H1 (cell line): ENCODE measurements around the gene FAM234A. TPM values are rescaled to one million over a fixed set of nuclear protein-coding genes. Genes with fewer than 3 reads are reported as not detected.

Experiments used
- CTCF ChIA-PET: fragments of 300-600 bp; sonication (Branson Sonifier 250); formaldehyde crosslinking; loops from one replicate; lab custom pipeline; 2021; ENCODE audit not compliant: partially characterized antibody; lab: Charles Lee
- POLR2A ChIA-PET: fragments of 300-600 bp; sonication (Branson Sonifier 250); formaldehyde crosslinking; loops from one replicate; lab custom pipeline; 2021; ENCODE audit warnings: inconsistent platforms; ENCODE audit not compliant: partially characterized antibody; lab: Charles Lee
- DNase-seq, 2 experiments: peaks; one replicate each; pipeline versions ENCODE4 v3.0.0 to v3.0.0-alpha.2; 2010 to 2022; ENCODE audit warnings: low spot score in 2 of 2, low read depth in 1 of 2, mixed read lengths in 1 of 2
- FAIRE-seq: peaks from 2 replicates; lab custom pipeline; 2011; peaks lifted over from hg19 to GRCh38; lab: Jason Lieb, UNC
- H2AFZ ChIP-seq: 2 replicates; pipeline ENCODE4 v1.8.1; 2012; ENCODE audit warnings: low read length, inconsistent platforms
- H2AK5ac ChIP-seq: 2 replicates; pipeline ENCODE4 v1.6.1; 2013; ENCODE audit warnings: low read depth, low read length
- H2BK120ac ChIP-seq: replicated peaks from 2 replicates; pipeline ENCODE3; 2013; ENCODE audit warnings: low read depth, low read length, inconsistent platforms
- H2BK12ac ChIP-seq: 2 replicates; pipeline ENCODE4 v1.6.1; 2013; ENCODE audit warnings: low read depth, low read length
- H2BK15ac ChIP-seq: 2 replicates; pipeline ENCODE4 v1.6.1; 2013; ENCODE audit warnings: low read length
- H2BK20ac ChIP-seq: 2 replicates; pipeline ENCODE4 v1.6.1; 2013; ENCODE audit warnings: low read length
- H2BK5ac ChIP-seq: 2 replicates; pipeline ENCODE4 v1.6.1; 2013; ENCODE audit warnings: low read depth, low read length
- H3K14ac ChIP-seq: 2 replicates; pipeline ENCODE4 v1.6.1; 2013; ENCODE audit warnings: inconsistent platforms; ENCODE audit not compliant: insufficient read length
- H3K18ac ChIP-seq: 2 replicates; pipeline ENCODE4 v1.6.1; 2013; ENCODE audit warnings: low read length; ENCODE audit errors: extremely low read depth
- H3K23ac ChIP-seq: 2 replicates; pipeline ENCODE4 v1.6.1; 2013; ENCODE audit warnings: inconsistent platforms; ENCODE audit not compliant: insufficient read length
- H3K23me2 ChIP-seq: 2 replicates; pipeline ENCODE4 v1.6.1; 2013; ENCODE audit warnings: low read depth, low read length
- H3K27ac ChIP-seq: 2 replicates; pipeline ENCODE4 v1.6.1; 2011; ENCODE audit warnings: low read depth, low read length, inconsistent platforms
- H3K27me3 ChIP-seq, 4 experiments: replicated peaks in 1 of 4; 1 replicate in 1 of 4; 2 replicates in 3 of 4; pipeline versions ENCODE4 v1.6.1 to v1.8.1; 2011 to 2013; ENCODE audit warnings: low read length in 3 of 4, mild to moderate bottlenecking in 3 of 4, inconsistent platforms in 2 of 4, mixed read lengths in 2 of 4, moderate library complexity in 1 of 4; ENCODE audit not compliant: control insufficient read depth in 3 of 4, insufficient read depth in 3 of 4; ENCODE audit errors: extremely low read depth in 1 of 4
- H3K36me3 ChIP-seq, 4 experiments: 2 replicates each; pipeline versions ENCODE4 v1.6.1 to v1.8.1; 2011 to 2013; ENCODE audit warnings: mild to moderate bottlenecking in 4 of 4, low read length in 3 of 4, moderate library complexity in 2 of 4, control low read depth in 1 of 4, inconsistent platforms in 1 of 4; ENCODE audit not compliant: insufficient read depth in 4 of 4, control insufficient read depth in 2 of 4
- H3K4ac ChIP-seq: replicated peaks from 2 replicates; pipeline ENCODE3; 2013; ENCODE audit warnings: low read length, low read depth, mixed read lengths, inconsistent platforms; ENCODE audit not compliant: insufficient read length
- H3K4me1 ChIP-seq, 4 experiments: replicated peaks in 1 of 4; 1 replicate in 1 of 4; 2 replicates in 3 of 4; pipeline versions ENCODE4 v1.6.1 to v1.8.1; 2011 to 2013; ENCODE audit warnings: low read length in 3 of 4, inconsistent platforms in 2 of 4, mixed read lengths in 1 of 4; ENCODE audit not compliant: insufficient read depth in 4 of 4, control insufficient read depth in 3 of 4
- H3K4me2 ChIP-seq, 2 experiments: 2 replicates each; pipeline versions ENCODE4 v1.6.1 to v1.8.1; 2011 to 2013; ENCODE audit warnings: low read depth in 2 of 2, low read length in 2 of 2, control low read depth in 1 of 2, inconsistent platforms in 1 of 2, mild to moderate bottlenecking in 1 of 2; ENCODE audit not compliant: insufficient read depth in 1 of 2
- H3K4me3 ChIP-seq, 4 experiments: fragments of 200-600, 300-600 bp in 1 of 4; sonication (generic), shearing (Covaris generic), sonication (Bioruptor Twin) in 1 of 4; 2 replicates each; pipeline versions ENCODE4 v1.5.1 to v1.8.1; 2011 to 2016; ENCODE audit warnings: low read length in 4 of 4, low read depth in 3 of 4, control low read depth in 2 of 4, inconsistent platforms in 2 of 4, mild to moderate bottlenecking in 2 of 4, mixed read lengths in 1 of 4, moderate library complexity in 1 of 4; ENCODE audit not compliant: insufficient read depth in 2 of 4; ENCODE audit errors: extremely low read depth in 1 of 4
- H3K56ac ChIP-seq: replicated peaks from 2 replicates; pipeline ENCODE3; 2013; ENCODE audit warnings: low read depth, mild to moderate bottlenecking, mixed read lengths, low read length, inconsistent platforms; ENCODE audit not compliant: insufficient read length
- H3K79me1 ChIP-seq: 2 replicates; pipeline ENCODE4 v1.6.1; 2013; ENCODE audit warnings: low read depth, low read length, control low read depth
- H3K79me2 ChIP-seq, 2 experiments: 2 replicates each; pipeline versions ENCODE4 v1.6.1 to v1.8.1; 2012 to 2013; ENCODE audit warnings: low read length in 2 of 2, mild to moderate bottlenecking in 2 of 2, inconsistent platforms in 1 of 2; ENCODE audit not compliant: insufficient read depth in 2 of 2, control insufficient read depth in 1 of 2
- H3K9ac ChIP-seq, 4 experiments: replicated peaks in 1 of 4; 1 replicate in 1 of 4; 2 replicates in 3 of 4; pipeline versions ENCODE4 v1.6.1 to v1.8.1; 2011 to 2013; ENCODE audit warnings: low read depth in 3 of 4, low read length in 3 of 4, control low read depth in 2 of 4, mild to moderate bottlenecking in 2 of 4, moderate library complexity in 2 of 4, inconsistent platforms in 1 of 4; ENCODE audit errors: extremely low read depth in 1 of 4
- H3K9me3 ChIP-seq, 2 experiments: 2 replicates each; pipeline versions ENCODE4 v1.6.1 to v1.8.1; 2012 to 2013; ENCODE audit warnings: mild to moderate bottlenecking in 2 of 2, moderate library complexity in 2 of 2, control low read depth in 1 of 2, inconsistent platforms in 1 of 2, low read depth in 1 of 2, low read length in 1 of 2, mixed read lengths in 1 of 2; ENCODE audit not compliant: insufficient read depth in 2 of 2
- H4K20me1 ChIP-seq, 2 experiments: replicated peaks in 1 of 2; 2 replicates each; pipeline versions ENCODE3 to v1.8.1; 2011 to 2013; ENCODE audit warnings: inconsistent platforms in 2 of 2, low read length in 2 of 2, mild to moderate bottlenecking in 1 of 2; ENCODE audit not compliant: insufficient read depth in 2 of 2, control insufficient read depth in 1 of 2
- H4K5ac ChIP-seq: 2 replicates; pipeline ENCODE4 v1.6.1; 2013; ENCODE audit warnings: low read length, low read depth, mixed read lengths, inconsistent platforms; ENCODE audit not compliant: insufficient read length
- H4K8ac ChIP-seq: 2 replicates; pipeline ENCODE4 v1.8.0; 2013; ENCODE audit warnings: mild to moderate bottlenecking, moderate library complexity, low read length, inconsistent platforms; ENCODE audit not compliant: insufficient read depth; ENCODE audit errors: extremely low read depth
- H4K91ac ChIP-seq: replicated peaks from 2 replicates; pipeline ENCODE3; 2013; ENCODE audit warnings: low read length, mixed read lengths, inconsistent platforms; ENCODE audit not compliant: insufficient read length
- CBX5 ChIP-seq: fragments of 300-800, 300-1000 bp; sonication (generic); IDR thresholded peaks from 2 replicates; pipeline ENCODE4 v1.7.1; 2016; ENCODE audit warnings: antibody characterized with exemption, low read length, low read depth
- EGR1 ChIP-seq: IDR thresholded peaks from 2 replicates; pipeline ENCODE4 v1.6.1; 2011; ENCODE audit warnings: low read depth, low read length, borderline replicate concordance
- GABPA ChIP-seq: IDR thresholded peaks from 2 replicates; pipeline ENCODE4 v1.6.1; 2011; ENCODE audit warnings: mild to moderate bottlenecking, low read length, moderate library complexity, borderline replicate concordance; ENCODE audit not compliant: insufficient read depth
- KDM4A ChIP-seq: IDR thresholded peaks from one replicate; pipeline ENCODE4 v1.7.1; 2012; ENCODE audit warnings: low read depth, mild to moderate bottlenecking, moderate library complexity, low read length, inconsistent platforms; ENCODE audit not compliant: severe bottlenecking
- MAFK ChIP-seq: IDR thresholded peaks from 2 replicates; pipeline ENCODE4 v1.6.1; 2012; ENCODE audit warnings: low read depth, mild to moderate bottlenecking, improper control_type of control experiment, low read length
- RBBP5 ChIP-seq: IDR thresholded peaks from 2 replicates; pipeline ENCODE4 v1.7.1; 2012; ENCODE audit warnings: low read depth, mild to moderate bottlenecking, inconsistent platforms, low read length, moderate library complexity, borderline replicate concordance
- TAF7 ChIP-seq: optimal IDR thresholded peaks from 2 replicates; pipeline ENCODE3; 2011; ENCODE audit warnings: low read depth, mild to moderate bottlenecking, inconsistent platforms, low read length, moderate library complexity, borderline replicate concordance
- TCF12 ChIP-seq: IDR thresholded peaks from 2 replicates; pipeline ENCODE4 v1.6.1; 2011; ENCODE audit warnings: low read depth, mild to moderate bottlenecking, low read length
- USF2 ChIP-seq: IDR thresholded peaks from 2 replicates; pipeline ENCODE4 v1.6.1; 2011; ENCODE audit warnings: low read length, improper control_type of control experiment
- WGBS, 2 experiments: shearing (Covaris generic) in 1 of 2; methylation state at CpG; one replicate each; pipeline versions ENCODE4 v1.1.6 to v1.1.7; 2013 to 2015; ENCODE audit warnings: low lambda C conversion rate in 2 of 2, mixed read lengths in 2 of 2, inconsistent platforms in 1 of 2, low coverage in 1 of 2, missing lambda C conversion rate in 1 of 2; ENCODE audit not compliant: insufficient replicate concordance in 2 of 2, insufficient coverage in 1 of 2, insufficient read length in 1 of 2; ENCODE audit errors: extremely low coverage in 1 of 2, missing lambda C conversion rate in 1 of 2; 5-methylcytosine and 5-hydroxymethylcytosine counted together
- polyA plus RNA-seq, 7 experiments: library from polyadenylated mRNA; depleted of rRNA in 3 of 7; stranded (reverse) in 5 of 7; unstranded in 2 of 7; fragments of >200 nt in 5 of 7; fragments of 200-250 nt in 2 of 7; gene quantifications; 1 replicate in 5 of 7; 2 replicates in 1 of 7; 4 replicates in 1 of 7; pipeline versions ENCODE4 v1.2.1 to v1.2.3, GENCODE V29; 2011 to 2013; ENCODE audit warnings: missing spikeins in 2 of 7, mixed read lengths in 2 of 7
- total RNA-seq: library from RNA; stranded (reverse); fragmentation: NEBNext Ultra II Directional; extraction: Animal tissue kit (Norgen Biotek cat#: 25700); gene quantifications from 2 replicates; pipeline ENCODE4 v1.2.1, GENCODE V29; 2021

Gene FAM234A
- total and polyA plus RNA-seq, 2 of the 8 experiments (the other 6 are each of a cell fraction or from before 2014, with no cell fraction given): 80.6 to 104 TPM

GRCh38 chr16:273547-274421 is 39.2 kb downstream of the FAM234A start:
- FAIRE-seq: no peak
- H4K91ac ChIP-seq: no peak overlapping the region
- no peak overlapping the region for H2BK12ac ChIP-seq
- no peak overlapping the region for H2BK5ac ChIP-seq
- H4K20me1 ChIP-seq: peaks cover 0 to 3% of the 10 kb centered on the region in 2 experiments
- H3K4me3 ChIP-seq: no peak overlapping the region
- H3K4me1 ChIP-seq: peaks cover 0 to 6% (median 4%) of the 10 kb centered on the region in 4 experiments; a peak in 4 of 7 replicates
- no peak for TF ChIP-seq TCF12
- no peak for TF ChIP-seq KDM4A
- no peak for TF ChIP-seq RBBP5
- no peak for TF ChIP-seq EGR1
- TF ChIP-seq USF2: no peak
- TF ChIP-seq GABPA: no peak
- no peak for TF ChIP-seq MAFK
- TF ChIP-seq TAF7: no peak
- TF ChIP-seq CBX5: no peak
- TF ChIP-seq, all 59 proteins: peak for 0
- POLR2A ChIA-PET: interaction anchor here (0.9 kb wide), 1 partner anchor 44 kb away, joined by 4 read pairs; the partner anchor contains the start of gene LUC7L
- no peak overlapping the region for H3K18ac ChIP-seq
- H3K27me3 ChIP-seq: peaks cover 7 to 26% (median 22%) of the 10 kb centered on the region in 4 experiments; a peak in 6 of 7 replicates
- no peak overlapping the region for H2BK120ac ChIP-seq
- DNase-seq: no peak
- H2BK15ac ChIP-seq: 0 out of 2 replicates have a peak overlapping the region, but pooled peaks have one; percentile 16
- H3K23ac ChIP-seq: no peak overlapping the region
- H3K9ac ChIP-seq: no peak overlapping the region
- no peaks in the 10 kb centered on the region for H3K79me2 ChIP-seq
- WGBS, 2 experiments: 95% methylated on average over 21 of the region's 30 CpGs; no CpG with 5 or more reads in 1 of the 2 experiments
- CTCF ChIA-PET: interaction anchor here (1.2 kb wide), 1 partner anchor 207 kb away, joined by 3 read pairs; no protein-coding TSS in a partner anchor
- no peak overlapping the region for H3K4ac ChIP-seq
- no peak overlapping the region for H3K56ac ChIP-seq
- no peaks in the 10 kb centered on the region for H3K79me1 ChIP-seq
- H2AFZ ChIP-seq: no peak overlapping the region
- H4K8ac ChIP-seq: peak overlapping the region; percentile 84; the same call in 1 of the 2 replicates
- no peaks in the 10 kb centered on the region for H3K9me3 ChIP-seq
- no peak overlapping the region for H3K27ac ChIP-seq
- H3K4me2 ChIP-seq: no peak overlapping the region
- no peak overlapping the region for H4K5ac ChIP-seq
- peaks cover 5% of the 10 kb centered on the region; the same call in 1 of the 2 replicates for H3K23me2 ChIP-seq
- H2BK20ac ChIP-seq: no peak overlapping the region
- no peak overlapping the region for H3K14ac ChIP-seq
- H3K36me3 ChIP-seq: no peaks in the 10 kb centered on the region
- no peak overlapping the region for H2AK5ac ChIP-seq
